SW 1271 (cell line): Measurements from ENCODE around the gene RIMBP2.
"Not testable (repeated sequence)": the region's sequence is repeated elsewhere in the genome, so short reads cannot be mapped to it uniquely, and the experiment has no call there.

Source experiments
- DNase-seq, 2 experiments: peaks; one replicate each; lab custom pipeline; 2025; lab: John Stamatoyannopoulos, UW

The RIMBP2 gene, protein sequence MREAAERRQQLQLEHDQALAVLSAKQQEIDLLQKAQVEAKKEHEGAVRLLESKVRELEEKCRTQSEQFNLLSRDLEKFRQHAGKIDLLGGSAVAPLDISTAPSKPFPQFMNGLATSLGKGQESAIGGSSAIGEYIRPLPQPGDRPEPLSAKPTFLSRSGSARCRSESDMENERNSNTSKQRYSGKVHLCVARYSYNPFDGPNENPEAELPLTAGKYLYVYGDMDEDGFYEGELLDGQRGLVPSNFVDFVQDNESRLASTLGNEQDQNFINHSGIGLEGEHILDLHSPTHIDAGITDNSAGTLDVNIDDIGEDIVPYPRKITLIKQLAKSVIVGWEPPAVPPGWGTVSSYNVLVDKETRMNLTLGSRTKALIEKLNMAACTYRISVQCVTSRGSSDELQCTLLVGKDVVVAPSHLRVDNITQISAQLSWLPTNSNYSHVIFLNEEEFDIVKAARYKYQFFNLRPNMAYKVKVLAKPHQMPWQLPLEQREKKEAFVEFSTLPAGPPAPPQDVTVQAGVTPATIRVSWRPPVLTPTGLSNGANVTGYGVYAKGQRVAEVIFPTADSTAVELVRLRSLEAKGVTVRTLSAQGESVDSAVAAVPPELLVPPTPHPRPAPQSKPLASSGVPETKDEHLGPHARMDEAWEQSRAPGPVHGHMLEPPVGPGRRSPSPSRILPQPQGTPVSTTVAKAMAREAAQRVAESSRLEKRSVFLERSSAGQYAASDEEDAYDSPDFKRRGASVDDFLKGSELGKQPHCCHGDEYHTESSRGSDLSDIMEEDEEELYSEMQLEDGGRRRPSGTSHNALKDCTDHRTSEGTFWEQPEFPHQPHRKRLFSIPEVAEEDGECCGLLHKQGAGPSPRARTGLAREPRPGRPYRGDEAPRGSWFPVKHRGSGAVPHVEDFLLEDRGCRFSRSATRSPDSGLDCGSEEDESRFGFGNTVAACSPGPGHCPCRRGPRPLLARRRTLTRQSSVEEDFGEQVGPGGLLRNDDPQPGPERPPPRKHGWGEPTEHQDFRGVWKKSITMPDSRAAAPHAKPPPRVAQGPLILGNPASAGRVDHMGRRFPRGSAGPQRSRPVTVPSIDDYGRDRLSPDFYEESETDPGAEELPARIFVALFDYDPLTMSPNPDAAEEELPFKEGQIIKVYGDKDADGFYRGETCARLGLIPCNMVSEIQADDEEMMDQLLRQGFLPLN (N-terminal part only)

GRCh38 chr12:130715998-130716968 is at the start of gene RIMBP2:
RIMBP2 (minus strand) TSS chr12:130716299; CDS start chr12:130479013, 237,286 bp downstream.
- peak in 1 of 2 experiments; percentile 21 for DNase-seq

DNA sequence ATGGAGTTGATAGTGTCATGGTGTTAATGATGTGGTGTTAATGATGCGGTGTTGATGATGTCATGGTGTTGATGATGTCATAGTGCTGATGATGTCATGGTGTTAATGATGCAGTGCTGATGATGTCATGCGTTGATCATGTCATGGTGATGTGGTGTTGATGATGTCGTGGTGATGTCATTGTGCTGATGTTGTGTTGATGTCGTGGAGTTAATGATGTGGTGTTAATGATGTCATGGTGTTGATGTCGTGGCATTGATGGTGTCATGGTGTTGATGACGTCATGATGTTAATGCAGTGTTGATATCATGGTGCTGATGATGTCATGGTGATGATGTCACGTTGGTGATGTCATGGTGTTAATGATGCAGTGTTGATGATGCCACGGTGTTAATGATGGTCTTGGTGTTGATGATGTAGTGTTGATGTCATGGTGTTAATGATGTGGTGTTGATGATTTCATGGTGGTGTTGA is 49.1 kb upstream of the RIMBP2 start:
- no peak for DNase-seq

DNA sequence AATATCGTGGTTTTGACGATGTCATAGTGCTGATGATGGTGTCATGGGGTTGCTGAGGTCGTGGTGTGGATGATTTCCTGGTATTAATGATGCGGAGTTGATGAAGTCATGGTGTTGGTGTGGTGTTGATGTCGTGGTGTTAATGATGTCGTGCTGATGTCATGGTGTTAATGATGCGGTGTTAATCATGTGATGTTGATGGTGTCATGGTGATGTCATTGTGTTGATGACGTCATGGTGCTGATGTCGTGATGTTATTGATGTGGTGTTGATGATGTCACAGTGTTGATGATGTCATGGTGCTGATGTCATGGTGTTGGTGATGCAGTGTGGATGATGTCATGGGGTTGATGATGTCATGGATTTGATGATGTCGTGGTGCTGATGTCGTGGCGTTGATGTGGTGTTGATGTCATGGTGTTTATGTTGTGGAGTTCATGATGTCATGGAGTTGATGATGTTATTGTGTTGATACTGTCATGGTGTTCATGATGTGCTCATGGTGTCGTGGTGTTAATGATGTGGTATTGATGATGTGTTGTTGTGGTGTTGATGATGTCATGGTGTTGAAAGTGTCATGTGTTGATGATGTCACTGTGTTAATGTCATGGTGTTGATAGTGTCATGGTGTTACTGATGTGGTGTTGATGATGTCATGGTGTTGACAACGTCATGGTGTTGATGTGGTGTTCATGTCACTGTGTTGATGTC is 48.5 kb upstream of the RIMBP2 start:
- DNase-seq, result no peak

DNA sequence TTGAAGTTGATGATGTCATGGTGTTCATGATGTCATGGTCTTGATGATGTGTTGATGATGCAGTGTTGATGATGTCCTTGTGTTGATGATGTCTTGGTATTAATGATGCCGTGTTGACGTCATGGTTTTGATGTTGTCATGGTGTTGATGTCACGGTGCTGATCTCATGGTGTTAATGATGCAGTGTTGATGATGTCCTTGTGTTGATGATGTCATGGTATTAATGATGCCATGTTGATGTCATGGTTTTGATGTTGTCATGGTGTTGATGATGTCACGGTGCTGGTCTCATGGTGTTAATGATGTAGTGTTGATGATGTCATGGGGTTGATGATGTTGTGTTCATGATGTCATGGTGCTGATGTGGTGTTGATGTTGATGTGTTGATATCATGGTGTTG is 48.0 kb upstream of the RIMBP2 start:
- no peak for DNase-seq

DNA sequence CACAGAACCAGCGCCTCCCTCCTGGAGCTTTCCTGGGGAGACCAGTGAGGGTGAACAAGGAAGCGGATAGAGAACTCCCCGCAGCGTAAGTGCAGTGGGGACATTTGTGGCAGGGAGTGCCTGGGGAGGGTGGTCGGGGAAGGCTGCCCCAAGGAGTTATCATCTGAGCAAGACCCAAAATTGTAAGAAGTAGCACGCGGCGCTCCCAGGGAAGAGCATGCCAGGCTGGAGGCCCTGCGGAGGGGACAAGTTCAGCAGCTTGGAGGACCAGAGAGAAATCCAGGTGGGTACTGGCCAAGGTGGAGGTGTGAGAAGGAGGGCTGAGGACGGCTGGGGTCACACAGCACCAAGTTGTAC is 46.2 kb upstream of the RIMBP2 start:
- DNase-seq, result no peak

GRCh38 chr12:130761537-130762318 is 45.6 kb upstream of the RIMBP2 start:
- DNase-seq, result peak; percentile 10 to 35

DNA sequence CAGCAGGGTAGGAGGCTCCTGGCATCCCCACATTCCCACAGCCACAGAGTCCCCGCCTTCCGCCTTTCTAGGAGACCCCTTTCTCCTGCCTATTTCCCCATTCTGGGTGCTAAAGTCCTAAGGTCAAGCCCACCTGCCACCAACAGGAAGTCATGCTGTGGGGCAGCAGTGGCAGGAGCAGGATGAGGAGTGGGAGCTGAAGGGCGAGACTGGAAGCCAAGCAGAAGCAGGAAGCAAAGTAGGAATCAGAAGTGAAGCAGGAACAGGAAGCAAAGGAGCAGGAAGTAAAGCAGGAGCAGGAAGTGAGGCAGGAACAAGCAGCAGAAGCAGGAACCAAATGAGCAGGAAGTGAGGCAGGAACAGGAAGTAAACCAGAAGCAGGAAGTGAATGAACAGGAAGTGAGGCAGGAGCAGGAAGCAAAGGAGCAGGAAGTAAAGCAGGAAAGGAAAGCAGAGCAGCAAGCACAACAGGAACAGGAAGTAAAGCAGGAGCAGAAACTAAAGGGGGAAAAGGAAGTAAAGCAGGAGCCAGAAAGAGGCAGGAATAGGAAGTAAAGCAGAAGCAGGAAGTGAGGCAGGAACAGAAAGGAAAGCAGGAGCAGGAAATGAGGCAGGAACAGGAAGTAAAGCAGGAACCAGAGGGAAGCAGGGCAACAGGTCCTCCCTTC is 38.3 kb upstream of the RIMBP2 start:
- DNase-seq, result no peak

GRCh38 chr12:130752692-130753230 is 36.7 kb upstream of the RIMBP2 start:
- DNase-seq, result no peak

DNA sequence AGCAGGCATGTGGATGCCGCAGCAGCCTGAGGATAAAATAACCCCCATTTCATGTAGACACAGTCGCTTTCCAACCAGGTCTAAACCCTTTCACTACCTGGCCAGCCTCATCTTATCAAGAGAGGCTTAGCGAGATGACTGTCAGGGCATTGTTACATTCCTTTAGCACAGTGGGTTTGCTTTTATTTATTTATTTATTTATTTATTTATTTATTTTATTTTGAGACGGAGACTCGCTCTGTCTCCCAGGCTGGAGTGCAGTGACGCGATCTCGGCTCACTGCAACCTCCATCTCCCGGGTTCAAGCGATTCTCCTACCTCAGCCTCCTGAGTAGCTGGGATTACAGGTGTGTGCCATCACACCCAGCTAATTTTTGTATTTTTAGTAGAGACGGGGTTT is 35.9 kb upstream of the RIMBP2 start:
- not testable (repeated sequence) for DNase-seq

DNA sequence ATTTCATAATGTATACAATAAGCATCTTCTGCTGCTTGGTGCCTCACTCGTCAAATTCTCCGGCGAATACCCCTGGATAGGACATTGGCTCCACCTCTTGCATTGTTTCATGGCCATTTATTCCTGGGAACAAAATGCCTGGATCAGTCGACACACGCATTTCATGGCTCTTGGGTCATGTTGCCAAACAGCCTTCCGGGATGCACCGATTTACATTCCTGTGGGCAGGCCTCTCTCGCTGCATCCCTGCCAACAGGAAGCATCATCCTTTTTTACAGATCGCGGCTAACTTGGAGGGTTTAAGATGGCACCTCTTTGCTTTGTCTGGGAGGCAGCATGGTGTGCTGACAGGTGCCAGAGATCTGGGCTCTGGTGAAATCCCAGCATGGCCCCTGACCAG is 32.7 kb upstream of the RIMBP2 start:
- DNase-seq, result no peak

GRCh38 chr12:130747867-130748740 is 32.0 kb upstream of the RIMBP2 start:
- peak in 1 of 2 experiments; percentile 56 for DNase-seq

GRCh38 chr12:130746546-130746945 is 30.4 kb upstream of the RIMBP2 start:
- no peak for DNase-seq

DNA sequence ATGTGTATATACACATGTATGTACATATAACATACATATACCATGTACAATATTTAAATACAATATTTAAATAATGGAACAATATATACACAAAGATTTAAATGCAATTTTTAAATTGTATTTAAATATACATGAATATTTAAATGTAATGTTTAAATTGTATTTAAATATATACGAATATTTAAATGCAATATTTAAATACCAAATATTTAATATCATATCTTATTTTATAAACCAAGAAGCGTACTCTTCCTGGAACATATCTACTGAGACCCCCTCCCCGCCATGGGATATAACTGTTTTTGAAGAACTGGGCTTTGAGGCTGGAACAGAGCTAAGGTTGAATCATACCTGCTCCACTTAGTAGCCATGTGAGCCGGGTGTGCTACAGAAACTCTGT is 29.8 kb upstream of the RIMBP2 start:
- no peak for DNase-seq

GRCh38 chr12:130744274-130744673 is 28.2 kb upstream of the RIMBP2 start:
- DNase-seq, result no peak

GRCh38 chr12:130743606-130744005 is 27.5 kb upstream of the RIMBP2 start:
- no peak for DNase-seq

GRCh38 chr12:130743176-130743575 is 27.1 kb upstream of the RIMBP2 start:
- no peak for DNase-seq

DNA sequence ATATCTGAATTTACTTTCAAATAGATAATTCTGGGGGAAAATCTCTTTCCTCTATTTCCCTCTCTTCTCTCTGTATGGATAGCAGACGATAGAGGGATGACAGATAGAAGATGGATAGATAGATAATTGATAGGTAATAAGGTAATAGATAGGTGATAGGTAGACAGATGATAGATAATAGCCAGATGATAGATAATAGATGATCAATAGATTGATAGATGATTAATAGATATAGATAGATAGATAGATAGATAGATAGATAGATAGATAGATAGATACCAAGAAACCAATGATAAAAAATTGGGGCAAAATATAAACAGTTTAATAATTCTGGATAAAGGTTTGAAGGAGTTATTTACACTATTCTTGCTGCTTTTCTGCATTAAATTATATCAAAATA is 26.6 kb upstream of the RIMBP2 start:
- DNase-seq, result no peak

- DNase-seq, result no peak
Observed at GRCh38 chr12:130742112-130742511, 26.0 kb upstream of the RIMBP2 start.
